Activated gamma-delta T cell (primary cell): ENCODE measurements around the gene SAMD11.
"Not testable (repeated sequence)": the region's sequence is repeated elsewhere in the genome, so short reads cannot be mapped to it uniquely, and the experiment has no call there.

ENCODE experiments used
- DNase-seq: peaks from one replicate; lab custom pipeline; 2025; lab: John Stamatoyannopoulos, UW

Gene SAMD11

DNA sequence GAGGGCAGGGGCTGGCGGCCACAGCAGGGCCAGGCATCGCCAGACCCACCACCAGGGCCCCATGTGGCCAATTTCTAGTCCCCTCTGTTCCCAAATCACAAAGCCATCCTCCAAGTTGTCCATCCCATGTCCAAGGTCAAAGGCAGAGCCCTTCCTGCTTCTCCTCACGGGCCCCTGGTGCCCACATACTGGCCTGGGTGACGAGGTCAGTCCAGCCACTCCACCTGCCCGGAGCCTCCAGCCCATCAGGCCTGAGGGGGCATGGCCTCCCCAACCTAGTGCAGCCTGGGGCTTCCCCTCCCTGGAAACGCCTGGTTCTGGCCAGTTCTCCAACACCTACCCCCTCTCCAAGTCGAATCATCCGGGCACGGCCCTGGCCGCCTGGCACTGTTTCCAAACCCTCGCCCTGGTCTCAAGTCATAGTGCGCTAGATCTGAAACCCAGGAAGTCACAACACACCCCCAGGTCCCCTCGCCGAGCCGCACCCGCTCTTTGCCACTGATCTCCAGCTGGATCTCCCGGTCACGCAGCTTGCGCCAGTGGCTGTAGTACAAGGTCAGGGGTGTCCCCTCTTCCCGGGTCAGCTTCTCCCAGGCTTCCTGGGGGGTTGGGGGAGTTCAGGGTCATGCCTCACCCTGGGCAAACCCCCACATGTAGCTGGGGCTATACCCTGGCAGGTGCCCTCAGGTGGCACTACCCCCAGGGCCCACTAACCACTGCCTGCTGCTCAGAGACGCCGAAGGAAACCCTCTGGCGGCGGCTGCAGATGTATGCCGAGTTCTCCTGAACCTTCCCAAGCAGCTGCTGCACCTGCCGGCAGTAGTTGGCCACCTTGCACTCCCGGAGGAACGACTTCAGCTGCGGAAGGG is 22.2 kb downstream of the SAMD11 start:
- no peak for DNase-seq

GRCh38 chr1:946811-947210 is 23.1 kb downstream of the SAMD11 start:
- not testable (repeated sequence) for DNase-seq

- DNase-seq: no peak
Measured at GRCh38 chr1:947958-948357, 24.2 kb downstream of the SAMD11 start.

DNA sequence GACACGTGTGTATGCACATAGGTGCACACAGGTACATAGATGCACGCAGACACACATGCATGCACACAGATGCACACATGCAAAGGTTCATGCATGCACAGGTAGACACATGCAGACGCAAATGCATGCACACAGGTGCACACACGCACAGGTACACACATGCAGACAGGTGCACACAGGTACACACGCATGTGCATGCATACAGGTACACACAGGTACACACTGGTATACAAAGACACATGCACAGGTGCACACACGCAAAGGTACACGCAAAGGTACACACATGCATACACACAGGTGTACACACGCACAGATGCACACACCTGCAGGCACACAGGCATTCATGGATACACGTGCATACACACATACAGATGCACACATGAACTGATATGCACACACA is 26.5 kb downstream of the SAMD11 start:
- DNase-seq: no peak

DNA sequence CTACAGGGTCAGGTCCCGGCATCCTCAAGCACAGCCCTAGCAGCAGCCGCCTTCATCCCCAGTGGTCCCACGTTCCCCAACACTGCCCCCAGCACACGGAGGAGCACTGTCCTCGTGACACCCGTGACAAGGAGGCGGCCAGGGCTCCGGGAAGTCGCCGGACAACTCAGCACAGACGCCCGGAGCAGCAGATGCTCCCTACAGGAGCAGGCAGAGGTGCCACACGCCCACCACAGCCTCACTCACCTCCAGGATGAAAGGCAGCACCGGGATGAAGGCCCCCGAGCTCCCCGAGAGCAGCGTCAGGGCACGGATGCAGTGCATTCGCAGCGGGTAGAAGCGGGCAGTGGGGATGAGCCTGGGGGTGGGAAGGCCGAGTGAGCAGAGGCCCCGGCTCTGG is 27.2 kb downstream of the SAMD11 start:
- no peak for DNase-seq

DNA sequence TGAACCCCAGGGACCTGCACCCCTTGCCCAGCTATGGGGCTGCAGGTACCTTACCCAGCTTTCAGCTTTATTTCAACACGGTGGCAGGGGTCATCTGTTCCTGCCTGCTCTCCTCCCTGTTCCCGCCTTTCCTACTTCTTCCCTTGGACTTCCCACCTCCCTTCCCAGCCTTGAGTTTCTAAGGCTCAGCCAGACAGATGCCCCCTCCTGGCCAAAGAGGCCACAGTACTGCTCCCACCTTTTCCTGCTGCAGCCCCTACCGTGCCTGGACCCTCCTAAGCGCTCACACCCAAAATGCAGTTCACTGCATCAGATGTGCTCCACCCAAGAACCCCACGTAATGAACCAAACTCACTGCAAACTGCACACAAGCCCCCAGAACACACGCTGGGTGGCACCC is 27.6 kb downstream of the SAMD11 start:
- DNase-seq: no peak

GRCh38 chr1:952201-952600 is 28.5 kb downstream of the SAMD11 start:
- DNase-seq: no peak

DNA sequence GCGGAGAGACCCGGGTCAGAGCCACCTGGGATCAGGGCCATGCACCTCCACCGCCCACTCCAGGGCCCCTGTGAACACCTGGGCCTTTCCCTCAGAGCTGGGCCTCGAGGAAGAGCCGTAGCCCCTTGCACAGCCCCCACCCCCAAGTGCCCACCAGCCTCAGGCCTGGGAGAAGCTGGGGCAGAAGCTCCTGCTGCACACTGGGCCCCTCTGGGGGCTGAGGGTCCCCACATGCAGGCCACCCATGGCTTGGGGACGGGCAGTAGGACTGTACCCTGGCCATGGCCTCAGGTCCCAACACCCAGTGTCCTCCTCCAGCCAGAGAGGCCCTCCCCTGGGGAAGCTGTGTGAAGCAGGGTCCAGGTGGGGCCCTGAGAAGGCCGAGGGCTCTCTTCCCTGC is 28.9 kb downstream of the SAMD11 start:
- no peak for DNase-seq

DNA sequence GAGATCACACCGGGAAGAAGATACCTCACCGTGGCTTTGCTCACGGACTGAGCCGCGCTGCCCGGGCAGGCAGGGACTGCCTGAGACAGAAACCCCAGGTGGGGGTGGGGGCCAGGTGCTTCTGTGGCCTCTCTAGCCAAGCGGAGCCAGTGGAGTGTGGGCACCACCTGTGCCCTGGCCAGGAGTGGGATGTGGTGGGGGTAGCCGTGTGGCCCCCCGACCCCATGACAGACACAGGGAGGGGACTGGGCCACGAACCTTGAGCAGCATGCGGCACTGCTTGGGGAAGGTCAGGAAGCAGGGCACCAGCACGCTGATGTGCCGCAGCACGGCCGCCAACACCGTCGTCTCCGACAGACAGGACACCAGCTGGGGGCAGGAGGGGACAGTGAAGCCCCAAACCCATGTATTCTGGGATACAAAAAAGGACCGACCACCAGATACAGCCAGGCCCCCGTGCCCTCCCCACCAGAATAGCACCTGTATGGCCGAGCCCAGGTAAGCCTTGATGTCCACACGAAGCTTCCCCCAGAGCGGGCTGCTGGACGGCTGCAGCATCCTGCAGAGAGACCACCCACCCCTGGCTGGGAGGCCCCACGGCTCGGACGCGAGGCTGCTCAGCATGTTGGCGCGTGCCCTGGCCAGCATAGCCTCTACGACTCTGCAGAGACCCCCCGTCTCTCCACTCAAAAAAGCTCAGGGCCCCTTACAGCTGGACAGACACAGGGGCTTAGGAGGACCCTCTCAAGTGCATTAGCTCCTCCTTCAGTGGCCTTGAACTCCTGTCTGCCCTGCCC is 30.0 kb downstream of the SAMD11 start:
- DNase-seq: no peak

- DNase-seq: no peak
Measured at GRCh38 chr1:954927-955326, 31.2 kb downstream of the SAMD11 start.

DNA sequence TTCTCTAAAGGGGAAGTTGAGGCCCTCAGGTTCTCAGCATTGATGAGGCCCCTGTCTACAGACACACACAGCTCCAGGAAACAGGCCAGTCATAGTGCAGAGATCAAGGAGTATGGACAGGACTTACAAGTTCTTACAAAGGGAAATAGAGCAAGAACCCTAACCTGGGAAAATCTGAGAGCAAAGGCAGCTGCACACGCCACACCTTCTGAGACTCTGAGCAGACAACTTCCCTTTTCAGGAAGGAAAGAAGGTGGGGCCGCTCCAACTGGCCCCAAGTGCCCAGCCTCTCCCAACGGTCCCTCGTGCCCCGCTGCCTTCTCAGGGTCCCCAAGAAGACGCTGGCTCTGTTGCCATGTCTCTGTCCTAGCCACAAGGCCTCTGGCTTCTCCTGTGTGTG is 31.8 kb downstream of the SAMD11 start:
- no peak for DNase-seq

- no peak for DNase-seq
Measured at GRCh38 chr1:956636-957035, 32.9 kb downstream of the SAMD11 start.

GRCh38 chr1:958823-959730 is 35.4 kb downstream of the SAMD11 start, which contains the start of gene NOC2L:
Gene NOC2L (minus strand): TSS chr1:959256. CDS start chr1:959240, 16 bp downstream.
- DNase-seq: peak; percentile 92

GRCh38 chr1:959731-960362 is 36.1 kb downstream of the SAMD11 start:
- no peak for DNase-seq

DNA sequence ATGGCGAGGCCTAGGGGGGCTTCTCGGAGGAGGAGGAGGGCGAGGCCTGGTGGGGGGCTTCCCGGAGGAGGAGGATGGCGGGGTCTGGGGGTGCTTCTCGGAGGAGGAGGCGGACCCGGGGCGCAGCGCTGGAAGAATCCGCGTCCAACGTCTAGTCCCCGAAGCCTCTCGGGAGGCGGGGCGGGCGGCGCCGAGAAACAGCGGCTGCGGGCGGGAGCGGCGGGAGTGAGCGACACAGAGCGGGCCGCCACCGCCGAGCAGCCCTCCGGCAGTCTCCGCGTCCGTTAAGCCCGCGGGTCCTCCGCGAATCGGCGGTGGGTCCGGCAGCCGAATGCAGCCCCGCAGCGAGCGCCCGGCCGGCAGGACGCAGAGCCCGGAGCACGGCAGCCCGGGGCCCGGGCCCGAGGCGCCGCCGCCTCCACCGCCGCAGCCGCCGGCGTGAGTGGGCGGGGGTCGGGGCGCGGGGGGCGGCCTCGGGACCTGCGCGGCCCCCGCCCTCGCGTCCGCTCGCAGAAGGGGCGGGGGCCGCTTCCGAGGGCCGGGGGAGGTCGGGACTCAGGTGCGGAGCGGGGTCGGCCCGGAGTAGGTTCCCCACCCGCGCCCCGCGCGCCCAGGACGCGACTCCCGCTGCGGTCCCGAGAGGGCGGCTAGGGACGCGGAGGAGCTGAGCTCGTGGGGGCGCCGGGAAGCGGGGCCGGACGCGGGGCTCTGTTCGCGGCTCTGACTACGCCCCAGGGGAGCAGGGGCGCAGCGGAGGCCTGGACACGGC is 36.8 kb downstream of the SAMD11 start, which contains the start of gene KLHL17:
Gene KLHL17, plus strand, starts transcription at position 222 of the 769 bp plus-strand sequence. Its CDS starts 110 bp downstream, at position 332.
- DNase-seq: peak; percentile 73

GRCh38 chr1:961132-961669 is 37.5 kb downstream of the SAMD11 start:
- DNase-seq: no peak

GRCh38 chr1:962381-963300 is 38.9 kb downstream of the SAMD11 start:
- no peak for DNase-seq

DNA sequence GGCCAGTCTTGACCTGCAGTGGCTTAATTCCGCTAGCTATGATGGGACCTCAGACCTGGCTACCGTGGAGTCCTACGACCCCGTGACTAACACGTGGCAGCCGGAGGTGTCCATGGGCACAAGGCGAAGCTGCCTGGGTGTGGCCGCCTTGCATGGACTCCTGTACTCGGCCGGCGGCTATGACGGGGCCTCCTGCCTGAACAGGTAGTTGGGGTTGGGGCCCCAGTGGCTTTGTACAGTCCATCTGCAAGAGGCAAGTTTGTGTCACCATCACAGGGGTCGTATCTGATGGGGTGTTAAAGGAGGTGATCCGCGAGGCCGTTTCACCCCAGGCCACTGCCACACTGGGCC is 39.6 kb downstream of the SAMD11 start:
- DNase-seq: no peak
